Measurements from ENCODE around the gene RPRD2. TPM values are rescaled to one million over a fixed set of nuclear protein-coding genes. Genes with fewer than 3 reads are reported as not detected.

Gene RPRD2
- total and polyA plus RNA-seq, 2 of the 4 experiments (the other 2 are of a cell fraction): 3.9 to 11.6 TPM

DNA sequence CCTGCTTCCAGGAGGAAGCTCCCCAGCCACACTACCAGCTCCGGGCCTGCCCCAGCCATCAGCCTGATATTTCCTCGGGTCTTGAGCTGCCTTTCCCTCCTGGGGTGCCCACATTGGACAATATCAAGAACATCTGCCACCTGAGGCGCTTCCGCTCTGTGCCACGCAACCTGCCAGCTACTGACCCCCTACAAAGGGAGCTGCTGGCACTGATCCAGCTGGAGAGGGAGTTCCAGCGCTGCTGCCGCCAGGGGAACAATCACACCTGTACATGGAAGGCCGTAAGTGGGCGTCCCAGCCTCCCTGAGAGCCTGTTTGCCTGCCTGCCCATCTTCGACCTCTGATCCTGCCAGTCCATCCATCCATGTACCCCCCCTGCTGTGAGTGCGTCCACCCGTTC lies 147.6 kb downstream of the RPRD2 start:
- Histone ChIP-seq H2AFZ (replicated peaks; ENCODE audit: low read length, poor library complexity) (peak overlapping the region; percentile 16), H3K36me3 (ENCODE audit: control insufficient read depth, insufficient read depth, low read length) (peaks cover 31% of the 10 kb centered on the region), H3K4ac (ENCODE audit: low read depth, low read length) (no peak overlapping the region; the same call in 1 of the 2 replicates), H4K8ac (ENCODE audit: low read depth in 2 of 2, low read length in 2 of 2) (no peak overlapping the region), H2AK5ac (ENCODE audit: low read depth, low read length) (no peak overlapping the region), H3K9me3 (ENCODE audit: control insufficient read depth, insufficient read depth, low read length) (no peaks in the 10 kb centered on the region), H3K4me1 (ENCODE audit: control insufficient read depth, insufficient read depth, low read length) (peaks cover 22% of the 10 kb centered on the region), H4K5ac (ENCODE audit: low read depth, low read length) (no peak overlapping the region), H2BK15ac (ENCODE audit: low read depth, low read length) (no peak overlapping the region), H3K4me2 (ENCODE audit: low read depth, low read length) (no peak overlapping the region), H2BK120ac (ENCODE audit: low read depth, low read length) (no peak overlapping the region), H3K14ac (replicated peaks; ENCODE audit: low read depth, low read length) (no peak overlapping the region), H3K79me1 (ENCODE audit: low read depth in 1 of 2, low read length in 2 of 2) (peaks cover 26 to 71% of the 10 kb centered on the region in 2 experiments), H3K9ac (ENCODE audit: low read depth, low read length) (no peak overlapping the region), H2BK5ac (ENCODE audit: low read depth, low read length, poor library complexity, severe bottlenecking) (no peak overlapping the region), H4K91ac (ENCODE audit: insufficient read depth, low read depth, low read length) (no peak overlapping the region; the same call in 1 of the 2 replicates), H3K4me3 (ENCODE audit: insufficient read depth, low read depth, low read length) (no peak overlapping the region), H2BK20ac (ENCODE audit: low read depth, low read length) (no peak overlapping the region), H4K20me1 (ENCODE audit: insufficient read depth, low read length) (no peaks in the 10 kb centered on the region), H3K18ac (ENCODE audit: low read depth, low read length) (no peak overlapping the region), H3K27me3 (ENCODE audit: control insufficient read depth, insufficient read depth, low read length) (no peaks in the 10 kb centered on the region), H3K56ac (ENCODE audit: extremely low read depth, insufficient read depth, low read length) (no peak overlapping the region), H3K23ac (ENCODE audit: low read depth, low read length) (no peak overlapping the region), H3K27ac (ENCODE audit: insufficient read depth, low read length) (no peak overlapping the region), H2AK9ac (replicated peaks; ENCODE audit: low read depth, low read length, poor library complexity) (peak overlapping the region; percentile 31), H3K9me1 (ENCODE audit: insufficient read depth, low read length) (peaks cover 33% of the 10 kb centered on the region)
- BruUV-seq (replicated peaks): no TSS peak
- TF ChIP-seq CEBPB (IDR thresholded peaks at IDR 0.05; ENCODE audit: low read depth, low read length) (no peak), SMC3 (IDR thresholded peaks at IDR 0.05; ENCODE audit: low read depth, low read length) (no peak), MAFK (IDR thresholded peaks at IDR 0.05; ENCODE audit: low read depth, low read length) (no peak), RCOR1 (IDR thresholded peaks at IDR 0.05; ENCODE audit: insufficient replicate concordance, low read length) (no peak), FOS (IDR thresholded peaks at IDR 0.05; ENCODE audit: low read depth, low read length) (no peak), CTCF (conservative IDR thresholded peaks at IDR 0.05; ENCODE audit: low read depth, low read length) (no peak), MXI1 (IDR thresholded peaks at IDR 0.05; ENCODE audit: borderline replicate concordance, low read depth, low read length) (no peak), BHLHE40 (IDR thresholded peaks at IDR 0.05; ENCODE audit: low read depth, low read length) (no peak), MAZ (IDR thresholded peaks at IDR 0.05; ENCODE audit: borderline replicate concordance, low read depth, low read length) (no peak), NFE2L2 (IDR thresholded peaks at IDR 0.05; ENCODE audit: low read depth, low read length) (no peak), RAD21 (IDR thresholded peaks at IDR 0.05; ENCODE audit: low read length) (no peak), ELK1 (IDR thresholded peaks at IDR 0.05; ENCODE audit: borderline replicate concordance, low read depth, low read length) (no peak), CHD1 (IDR thresholded peaks at IDR 0.05; ENCODE audit: low read depth, low read length) (no peak)
- TF ChIP-seq, protein P1, sequence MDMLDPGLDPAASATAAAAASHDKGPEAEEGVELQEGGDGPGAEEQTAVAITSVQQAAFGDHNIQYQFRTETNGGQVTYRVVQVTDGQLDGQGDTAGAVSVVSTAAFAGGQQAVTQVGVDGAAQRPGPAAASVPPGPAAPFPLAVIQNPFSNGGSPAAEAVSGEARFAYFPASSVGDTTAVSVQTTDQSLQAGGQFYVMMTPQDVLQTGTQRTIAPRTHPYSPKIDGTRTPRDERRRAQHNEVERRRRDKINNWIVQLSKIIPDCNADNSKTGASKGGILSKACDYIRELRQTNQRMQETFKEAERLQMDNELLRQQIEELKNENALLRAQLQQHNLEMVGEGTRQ (IDR thresholded peaks at IDR 0.05; ENCODE audit: low read depth, low read length): no peak
- dilution Hi-C loops (cut with HindIII; ENCODE audit: low sequenced_read_pairs, unreplicated experiment): no loop called here
- in situ Hi-C loops (cut with MboI; ENCODE audit: low sequenced_read_pairs): no loop called here
- ChIA-PET POLR2A (ENCODE audit: unreplicated experiment) (no interaction called here), CTCF (no interaction called here)
- no peak for DNase-seq
- no peak for ATAC-seq (ENCODE audit: low read depth)
- intact Hi-C loops (cut with micrococcal nuclease): no loop called here
- 92% methylated on average over 5 of the region's 12 CpGs; no CpG with 5 or more reads in 1 of the 2 experiments for WGBS, 2 experiments (ENCODE audit: extremely low coverage in 2 of 2, insufficient read length in 1 of 2)

All from IMR-90 (cell line).